HepG2 (cell line): ENCODE data around the gene MLST8. TPM values are rescaled to one million over a fixed set of nuclear protein-coding genes. Genes with fewer than 3 reads are reported as not detected.

Experiments used
- ATAC-seq: fragments of 200-7000 bp; cut with Tn5 transposase; 3 replicates; pipeline ENCODE4 v1.9.1; 2020; ENCODE audit warnings: mild to moderate bottlenecking, moderate library complexity
- BruUV-seq: library from RNA; stranded (reverse); fragments of 400-500 nt; replicated peaks from 2 replicates; lab custom pipeline; 2021; lab: Mats Ljungman, UMichigan
- CTCF ChIA-PET: fragments of 300-600 bp; formaldehyde crosslinking; extraction: SDS; loops from one replicate; lab custom pipeline; 2021; ENCODE audit warnings: low total read pairs, inconsistent platforms, low intra/inter-chr PET ratio; lab: Yijun Ruan, JAX
- POLR2A ChIA-PET: fragments of 350-600 bp; sonication (Branson Sonifier 250); formaldehyde crosslinking; loops from one replicate; lab custom pipeline; 2020; ENCODE audit warnings: antibody characterized with exemption, inconsistent platforms; lab: Yijun Ruan, JAX
- DNase-seq: peaks from one replicate; pipeline ENCODE4 v3.0.0-alpha.2; 2015; ENCODE audit warnings: low spot score
- FAIRE-seq: peaks from 3 replicates; lab custom pipeline; 2011; peaks lifted over from hg19 to GRCh38; lab: Jason Lieb, UNC
- H2AFZ ChIP-seq: one replicate; pipeline ENCODE4 v1.6.1; 2011; ENCODE audit warnings: low read length, inconsistent platforms
- H3K27ac ChIP-seq: fragments of 300-600 bp; 3 replicates; pipeline ENCODE4 v1.8.0; 2011; ENCODE audit warnings: mixed run types, mild to moderate bottlenecking, mixed read lengths, low read length, inconsistent platforms; ENCODE audit not compliant: insufficient read depth; ENCODE audit errors: extremely low read length
- H3K27me3 ChIP-seq, 2 experiments: fragments of 200-600 bp in 1 of 2; 2 replicates in 1 of 2; 3 replicates in 1 of 2; pipeline versions ENCODE4 v1.6.0 to v1.8.0; 2011; ENCODE audit warnings: low read length in 2 of 2, mild to moderate bottlenecking in 2 of 2, moderate library complexity in 2 of 2, inconsistent platforms in 1 of 2; ENCODE audit not compliant: insufficient read depth in 2 of 2, control insufficient read depth in 1 of 2
- H3K36me3 ChIP-seq, 2 experiments: fragments of 200-600 bp in 1 of 2; replicated peaks in 1 of 2; 2 replicates in 1 of 2; 3 replicates in 1 of 2; pipeline versions ENCODE4 v1.5.1 to v1.8.0; 2011; ENCODE audit warnings: low read length in 2 of 2, inconsistent platforms in 1 of 2; ENCODE audit not compliant: insufficient read depth in 2 of 2, control insufficient read depth in 1 of 2
- H3K4me1 ChIP-seq: 2 replicates; pipeline ENCODE4 v1.5.1; 2012; ENCODE audit warnings: low read length, inconsistent platforms; ENCODE audit not compliant: insufficient read depth
- H3K4me2 ChIP-seq: 2 replicates; pipeline ENCODE4 v1.6.0; 2011; ENCODE audit warnings: low read depth, low read length, inconsistent platforms
- H3K4me3 ChIP-seq, 3 experiments: fragments of 200-600 bp in 1 of 3; sonication (generic), shearing (Covaris generic) in 1 of 3; replicated peaks in 1 of 3; 2 replicates each; pipeline ENCODE4 v1.5.1; 2011 to 2016; ENCODE audit warnings: low read length in 3 of 3, inconsistent platforms in 2 of 3, low read depth in 2 of 3, mild to moderate bottlenecking in 2 of 3, control low read depth in 1 of 3, mixed read lengths in 1 of 3; ENCODE audit not compliant: insufficient read depth in 1 of 3
- H3K79me2 ChIP-seq: one replicate; pipeline ENCODE4 v1.6.1; 2011; ENCODE audit warnings: low read length, inconsistent platforms; ENCODE audit not compliant: insufficient read depth
- H3K9ac ChIP-seq: 2 replicates; pipeline ENCODE4 v1.6.0; 2011; ENCODE audit warnings: mild to moderate bottlenecking, low read depth, low read length, inconsistent platforms; ENCODE audit not compliant: insufficient read depth
- H3K9me3 ChIP-seq: 2 replicates; pipeline ENCODE4 v1.5.1; 2012; ENCODE audit warnings: mild to moderate bottlenecking, low read length
- H4K20me1 ChIP-seq: 2 replicates; pipeline ENCODE4 v1.6.0; 2011; ENCODE audit warnings: inconsistent platforms, mild to moderate bottlenecking, low read length, moderate library complexity; ENCODE audit not compliant: insufficient read depth
- CBFB ChIP-seq: sonication (generic); formaldehyde crosslinking; IDR thresholded peaks from 2 replicates; pipeline ENCODE4 v1.4.0; 2020; ENCODE audit warnings: missing genetic modification reagents
- HNRNPL ChIP-seq: fragments of 200-400 bp; formaldehyde crosslinking; IDR thresholded peaks from 2 replicates; pipeline ENCODE4 v1.6.1; 2017; ENCODE audit warnings: mild to moderate bottlenecking, low read depth, low read length
- KLF12 ChIP-seq: sonication (generic); formaldehyde crosslinking; IDR thresholded peaks from 2 replicates; pipeline ENCODE4 v1.4.0; 2020; ENCODE audit warnings: missing genetic modification reagents, borderline replicate concordance
- MAX ChIP-seq: IDR thresholded peaks from 2 replicates; pipeline ENCODE4 v1.6.1; 2012; ENCODE audit warnings: inconsistent platforms
- MBNL3 ChIP-seq: fragments of 250-450 bp; sonication (Bioruptor Pico); conservative IDR thresholded peaks from 2 replicates; pipeline ENCODE4 v1.8.0; 2022; ENCODE audit warnings: mild to moderate bottlenecking, inconsistent platforms
- PRMT3 ChIP-seq: sonication (generic); formaldehyde crosslinking; IDR thresholded peaks from 2 replicates; pipeline ENCODE4 v1.8.1; 2022; ENCODE audit warnings: low read depth, mild to moderate bottlenecking, moderate library complexity, missing genetic modification reagents, borderline replicate concordance
- ZBTB2 ChIP-seq: sonication (generic); formaldehyde crosslinking; IDR thresholded peaks from 2 replicates; pipeline ENCODE4 v1.8.0; 2022; ENCODE audit warnings: low read depth, missing genetic modification reagents
- ZFY ChIP-seq: sonication (generic); formaldehyde crosslinking; IDR thresholded peaks from 2 replicates; pipeline ENCODE4 v1.4.0; 2020; ENCODE audit warnings: missing genetic modification reagents
- ZNF607 ChIP-seq: sonication (generic); formaldehyde crosslinking; IDR thresholded peaks from 2 replicates; pipeline ENCODE4 v1.5.1; 2020; ENCODE audit warnings: missing genetic modification reagents, mild to moderate bottlenecking, borderline replicate concordance
- ZNF616 ChIP-seq: sonication (generic); formaldehyde crosslinking; IDR thresholded peaks from 2 replicates; pipeline ENCODE4 v1.5.0; 2020; ENCODE audit warnings: low read depth, mild to moderate bottlenecking, missing genetic modification reagents
- ZNF761 ChIP-seq: sonication (generic); formaldehyde crosslinking; conservative IDR thresholded peaks from 2 replicates; pipeline ENCODE4 v1.4.0; 2020; ENCODE audit warnings: mild to moderate bottlenecking, missing genetic modification reagents
- WGBS: methylation state at CpG from one replicate; pipeline ENCODE4 v1.1.6; 2017; ENCODE audit warnings: low lambda C conversion rate; 5-methylcytosine and 5-hydroxymethylcytosine counted together
- in situ Hi-C: cut with HindIII; loops from 2 replicates; pipeline ENCODE4 v1.10.0; 2017; ENCODE audit warnings: low pct_unique_long_range_greater_than_20kb; ENCODE audit not compliant: extremely low pct_ligation_motif_present
- intact Hi-C: fragments of 100-400 bp; cut with micrococcal nuclease; formaldehyde crosslinking; loops from one replicate; pipeline ENCODE4 v1.10.0; 2022; ENCODE audit not compliant: unreplicated experiment
- polyA plus RNA-seq, 8 experiments: library from polyadenylated mRNA; depleted of rRNA in 3 of 8; stranded (reverse) in 7 of 8; unstranded in 1 of 8; fragments of >200 nt; fragmentation: Illumina TruSeq in 4 of 8; extraction: Trizol in 4 of 8; gene quantifications; 2 replicates each; pipeline versions ENCODE4 v1.2.1 to v1.2.3, GENCODE V29; 2011 to 2016; ENCODE audit warnings: low read depth in 4 of 8, missing spikeins in 1 of 8, mixed read lengths in 1 of 8; ENCODE audit not compliant: insufficient read depth in 1 of 8
- total RNA-seq, 5 experiments: library from RNA; depleted of rRNA; stranded (reverse); fragments of >200 nt; fragmentation: Illumina TruSeq; extraction: Trizol; gene quantifications; 2 replicates each; pipeline ENCODE4 v1.2.3, GENCODE V29; 2016; ENCODE audit warnings: low read depth in 1 of 5

MLST8 gene
- total and polyA plus RNA-seq, 2 of the 13 experiments (the other 11 are each of a cell fraction or from before 2014, with no cell fraction given) = 30.8 to 72.7 TPM

GRCh38 chr16:2195322-2196161, 9.7 kb upstream of the MLST8 start (continued):
- TF ChIP-seq HNRNPL (peak; percentile 65; the same call in 1 of the 2 replicates), KLF12 (CRISPR knock-in tag) (no peak)

DNA sequence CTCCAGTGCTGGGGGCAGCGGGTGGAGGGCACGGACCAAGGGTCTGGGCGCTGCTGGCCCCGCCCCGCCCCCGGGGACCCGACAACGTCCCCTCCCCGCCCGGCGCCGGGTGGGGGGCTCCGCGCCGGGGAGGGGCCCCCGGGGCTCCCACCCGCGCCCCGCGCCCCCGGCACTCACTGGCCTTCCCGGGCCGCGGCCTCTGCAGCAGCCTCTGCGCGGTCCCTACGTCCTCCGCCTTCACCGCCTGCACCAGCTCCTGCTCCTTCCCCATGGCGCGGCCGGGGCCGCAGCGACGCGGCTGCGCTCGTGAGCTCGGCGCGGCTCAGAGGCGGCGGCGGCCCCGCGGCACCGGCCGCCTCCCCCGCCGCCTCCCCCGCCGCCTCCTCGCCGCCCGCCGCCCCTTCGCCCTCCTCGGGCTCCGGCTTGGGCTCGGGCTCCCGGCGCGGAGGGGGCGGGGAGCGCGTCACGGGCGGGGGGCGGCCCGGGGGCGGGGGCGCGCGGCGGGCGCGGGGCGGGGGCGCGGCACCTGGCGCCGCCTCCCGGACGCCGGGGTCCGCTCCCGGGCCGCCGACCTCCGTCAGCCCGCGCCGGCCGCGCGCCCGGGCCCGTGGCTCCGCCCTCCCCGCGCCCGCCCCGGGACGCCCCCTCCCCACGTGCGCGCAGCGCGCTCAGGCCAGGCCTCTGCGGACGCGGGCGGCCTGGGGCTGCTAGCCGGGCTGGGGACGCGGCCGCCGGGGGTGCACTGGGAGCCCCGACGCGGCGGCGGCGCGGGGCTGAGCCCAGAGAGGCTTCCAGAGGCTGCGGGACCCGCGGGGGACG, 8.9 kb upstream of the MLST8 start, which contains the start of gene CASKIN1:
TSS of gene CASKIN1 (minus strand) at position 444 of the 819 bp plus-strand sequence. CDS start at position 271, 173 bp downstream.
- ChIA-PET CTCF (no interaction called here), POLR2A (interaction anchor here (0.6 to 2.9 kb wide), 3 partner anchors 8 to 55 kb away, joined by 3 to 19 read pairs (median 5); partner anchors contain the start of genes ECI1 and TRAF7)
- H4K20me1 ChIP-seq = no peaks in the 10 kb centered on the region
- TF ChIP-seq PRMT3 (CRISPR knock-in tag) (no peak), ZNF761 (CRISPR knock-in tag) (no peak), CBFB (CRISPR knock-in tag) (no peak), ZNF616 (CRISPR knock-in tag) (no peak), ZBTB2 (CRISPR knock-in tag) (peak; percentile 39; the same call in 1 of the 2 replicates), MAX (peak; percentile 56), ZFY (CRISPR knock-in tag) (peak; percentile 47), MBNL3 (no peak), ZNF607 (CRISPR knock-in tag) (no peak)
- no peaks in the 10 kb centered on the region for H3K9me3 ChIP-seq
- H3K4me3 ChIP-seq = peak within 1 kb of the TSS; percentile 53 to 66 (median 53)
- H3K27ac ChIP-seq = no peak within 1 kb of the TSS
- ATAC-seq (peak; percentile 19; the same call in 2 of the 3 replicates), FAIRE-seq (no peak), DNase-seq (no peak)
- no TSS peak for BruUV-seq
- peaks cover 2 to 39% of the 10 kb centered on the region in 2 experiments; a peak in 3 of 5 replicates for H3K27me3 ChIP-seq
- WGBS = 0% methylated on average over 3 of the region's 129 CpGs
- H3K4me2 ChIP-seq = peak within 1 kb of the TSS; percentile 71
- in situ Hi-C loops (no loop called here), intact Hi-C loops (loop anchor here (5.0 kb wide), 2 partner anchors 34 to 56 kb away; partner anchors contain the start of gene ECI1)
- H2AFZ ChIP-seq = no peak within 1 kb of the TSS
- no peaks in the 10 kb centered on the region for H3K36me3 ChIP-seq
- H3K4me1 ChIP-seq = peaks cover 54% of the 10 kb centered on the region
- H3K79me2 ChIP-seq = no peaks in the 10 kb centered on the region
- peak within 1 kb of the TSS; percentile 44; the same call in 1 of the 2 replicates for H3K9ac ChIP-seq
